AML-193 (cell line): ENCODE data around the gene PSTK.
A peak's percentile ranks its signal among the peaks of the same experiment; 100 is the strongest.

Experiments used
- DNase-seq, 2 experiments: peaks; one replicate each; lab custom pipeline; 2025; lab: John Stamatoyannopoulos, UW

Gene PSTK, protein sequence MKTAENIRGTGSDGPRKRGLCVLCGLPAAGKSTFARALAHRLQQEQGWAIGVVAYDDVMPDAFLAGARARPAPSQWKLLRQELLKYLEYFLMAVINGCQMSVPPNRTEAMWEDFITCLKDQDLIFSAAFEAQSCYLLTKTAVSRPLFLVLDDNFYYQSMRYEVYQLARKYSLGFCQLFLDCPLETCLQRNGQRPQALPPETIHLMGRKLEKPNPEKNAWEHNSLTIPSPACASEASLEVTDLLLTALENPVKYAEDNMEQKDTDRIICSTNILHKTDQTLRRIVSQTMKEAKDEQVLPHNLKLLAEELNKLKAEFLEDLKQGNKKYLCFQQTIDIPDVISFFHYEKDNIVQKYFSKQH

DNA sequence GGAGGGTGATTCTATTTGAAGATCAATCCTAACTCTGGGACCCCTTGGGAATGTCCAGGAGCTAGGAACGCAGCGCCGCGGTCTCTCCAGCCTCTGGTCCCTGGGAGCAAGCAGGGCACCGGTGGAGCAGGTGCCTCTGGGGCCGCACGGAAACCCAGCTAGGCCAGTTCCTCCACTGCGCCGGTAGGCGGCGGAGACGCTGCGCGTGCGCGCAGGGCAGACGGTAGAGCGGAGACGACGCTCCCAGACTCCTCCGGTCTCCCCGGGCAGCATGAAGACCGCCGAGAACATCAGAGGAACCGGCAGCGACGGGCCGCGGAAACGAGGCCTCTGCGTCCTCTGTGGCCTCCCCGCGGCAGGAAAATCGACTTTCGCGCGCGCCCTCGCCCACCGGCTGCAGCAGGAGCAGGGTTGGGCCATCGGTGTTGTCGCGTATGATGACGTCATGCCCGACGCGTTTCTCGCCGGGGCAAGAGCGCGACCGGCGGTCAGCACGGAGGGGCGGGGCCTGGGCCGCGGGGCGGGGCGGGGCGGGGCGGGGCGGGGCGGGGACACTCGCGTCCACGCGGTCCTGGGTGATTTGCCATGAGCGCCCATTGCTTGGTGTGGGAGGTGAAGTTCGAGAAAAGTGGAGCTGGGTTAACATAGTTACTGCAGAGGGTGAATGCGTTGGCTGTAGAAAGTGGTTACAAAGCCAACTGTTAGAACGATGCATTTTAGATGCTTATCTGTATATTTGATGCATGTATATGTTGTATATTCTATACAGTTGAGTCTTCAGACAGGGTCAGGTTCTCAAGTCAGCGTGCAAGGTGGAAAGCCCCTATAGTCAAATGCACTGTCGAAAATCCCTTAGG, at the start of gene PSTK:
Gene PSTK, plus strand, starts transcription at position 193 of the 857 bp plus-strand sequence. Its CDS starts 79 bp downstream, at position 272.
- DNase-seq, result peak; percentile 73 to 75

DNA sequence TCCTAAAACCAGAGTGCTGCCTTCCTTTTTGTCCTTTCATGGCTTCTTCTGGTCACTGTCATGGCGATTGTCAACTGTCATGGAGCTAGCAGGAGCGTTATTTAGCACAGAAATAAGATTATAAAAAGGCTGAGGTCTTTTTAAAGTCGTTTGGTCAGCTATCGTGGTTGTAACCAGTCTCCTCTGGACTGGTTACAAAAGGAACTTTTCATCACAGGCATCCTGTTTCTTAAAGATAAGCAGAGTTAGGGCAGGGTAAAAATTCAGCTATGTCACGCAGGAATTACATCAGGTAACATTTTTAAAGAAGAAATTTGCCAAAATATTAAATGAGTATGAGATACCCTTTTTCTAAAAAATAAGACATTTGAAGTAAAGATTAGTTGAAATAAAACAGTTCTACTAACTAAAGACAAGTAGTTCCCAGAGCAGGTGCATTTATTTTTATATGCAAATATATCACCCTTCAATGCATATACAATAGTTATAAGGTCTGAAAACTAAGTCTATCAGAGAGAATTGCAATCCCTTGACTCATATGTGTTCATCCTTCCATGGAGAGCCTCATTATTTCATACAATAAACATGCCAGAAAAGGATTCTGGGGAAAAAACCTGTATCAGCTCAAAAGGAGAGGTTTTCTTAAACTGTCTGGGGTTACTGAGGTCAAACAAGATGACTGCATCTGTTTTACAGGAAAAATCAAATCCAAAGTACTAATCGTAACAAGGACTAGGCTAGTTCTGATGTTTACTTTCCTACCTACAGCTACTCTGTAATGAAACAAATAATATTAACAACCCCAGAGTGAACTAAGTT, 48.9 kb upstream of the PSTK start:
- DNase-seq, result no peak

DNA sequence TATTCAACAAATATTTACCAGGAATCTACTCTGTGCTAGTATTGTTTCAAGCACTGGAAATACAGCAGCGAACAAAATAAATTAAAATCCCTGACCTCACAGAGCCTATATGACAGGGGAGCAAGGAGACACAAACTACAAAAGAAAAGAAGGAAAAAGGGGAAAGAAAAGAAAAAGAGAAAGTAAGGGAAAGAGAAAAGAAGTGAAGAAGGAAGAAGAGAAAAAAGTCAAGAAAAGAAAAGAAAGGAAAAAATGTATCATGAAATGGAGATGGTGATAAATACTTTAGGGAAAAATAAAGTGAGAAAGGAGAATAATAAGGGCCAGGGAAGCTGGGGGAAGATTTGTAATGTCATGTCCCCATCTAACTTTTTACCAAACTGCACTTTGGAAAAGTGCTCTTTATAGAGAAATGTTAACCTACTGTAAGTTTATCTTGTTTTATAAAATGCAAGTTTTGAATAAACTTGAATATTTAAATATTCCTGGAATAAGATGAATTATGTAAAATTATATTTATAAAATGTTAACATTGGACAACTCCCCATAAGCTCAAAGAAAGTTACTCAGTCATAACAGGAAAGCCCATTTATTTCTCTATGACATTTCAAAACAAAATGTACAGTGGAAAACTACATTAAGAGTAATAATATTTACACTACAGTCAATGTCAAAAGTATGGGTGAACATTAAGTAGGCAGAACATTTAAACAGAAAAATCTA, 40.9 kb upstream of the PSTK start:
- DNase-seq, result no peak

DNA sequence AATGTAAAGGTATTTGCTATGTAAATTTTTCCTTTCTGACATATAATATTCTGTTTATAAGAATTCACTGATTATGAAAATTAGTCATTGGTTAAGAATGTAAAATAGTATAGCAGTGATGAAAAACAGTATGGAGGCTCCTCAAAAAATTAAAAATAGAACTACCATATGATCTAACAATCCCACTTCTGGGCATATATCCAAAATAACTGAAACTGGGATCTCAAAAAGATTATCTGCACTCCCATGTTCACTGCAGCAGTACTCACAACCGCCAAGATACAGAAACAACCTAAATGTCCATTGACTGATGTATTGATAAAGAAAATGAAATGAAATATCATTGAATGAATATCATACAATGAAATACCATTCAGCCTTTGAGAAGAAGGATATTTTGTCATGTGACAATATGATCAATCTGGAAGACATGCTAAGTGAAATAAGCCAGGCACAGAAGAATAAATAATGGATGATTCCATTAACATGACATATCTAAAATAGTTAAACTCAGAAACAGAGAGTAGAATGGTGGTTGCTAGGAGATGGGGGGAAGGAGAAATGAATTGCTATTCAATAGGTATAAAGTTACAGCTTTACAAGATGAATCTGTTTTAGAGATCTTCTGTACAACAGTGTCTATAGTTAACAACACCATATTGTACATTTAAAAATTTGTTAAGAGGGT, 40.2 kb upstream of the PSTK start:
- no peak for DNase-seq

DNA sequence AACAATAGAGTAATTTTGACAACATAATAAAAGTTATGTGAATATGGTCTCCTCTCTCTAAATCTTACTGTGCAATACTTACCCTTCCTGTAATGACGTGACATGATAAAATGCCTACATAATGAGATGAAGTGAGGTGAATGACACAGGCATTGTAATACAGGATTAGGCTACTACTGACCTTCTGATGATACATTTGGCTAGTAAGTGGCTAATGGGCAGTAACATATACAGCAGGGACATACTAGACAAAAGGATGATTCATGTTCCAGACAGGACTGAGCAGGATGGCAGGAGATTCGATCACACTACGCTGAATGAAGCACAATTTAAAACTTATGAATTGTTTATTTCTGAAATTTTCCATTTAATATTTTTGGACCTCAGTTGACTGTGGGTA, 30.9 kb upstream of the PSTK start:
- no peak for DNase-seq

DNA sequence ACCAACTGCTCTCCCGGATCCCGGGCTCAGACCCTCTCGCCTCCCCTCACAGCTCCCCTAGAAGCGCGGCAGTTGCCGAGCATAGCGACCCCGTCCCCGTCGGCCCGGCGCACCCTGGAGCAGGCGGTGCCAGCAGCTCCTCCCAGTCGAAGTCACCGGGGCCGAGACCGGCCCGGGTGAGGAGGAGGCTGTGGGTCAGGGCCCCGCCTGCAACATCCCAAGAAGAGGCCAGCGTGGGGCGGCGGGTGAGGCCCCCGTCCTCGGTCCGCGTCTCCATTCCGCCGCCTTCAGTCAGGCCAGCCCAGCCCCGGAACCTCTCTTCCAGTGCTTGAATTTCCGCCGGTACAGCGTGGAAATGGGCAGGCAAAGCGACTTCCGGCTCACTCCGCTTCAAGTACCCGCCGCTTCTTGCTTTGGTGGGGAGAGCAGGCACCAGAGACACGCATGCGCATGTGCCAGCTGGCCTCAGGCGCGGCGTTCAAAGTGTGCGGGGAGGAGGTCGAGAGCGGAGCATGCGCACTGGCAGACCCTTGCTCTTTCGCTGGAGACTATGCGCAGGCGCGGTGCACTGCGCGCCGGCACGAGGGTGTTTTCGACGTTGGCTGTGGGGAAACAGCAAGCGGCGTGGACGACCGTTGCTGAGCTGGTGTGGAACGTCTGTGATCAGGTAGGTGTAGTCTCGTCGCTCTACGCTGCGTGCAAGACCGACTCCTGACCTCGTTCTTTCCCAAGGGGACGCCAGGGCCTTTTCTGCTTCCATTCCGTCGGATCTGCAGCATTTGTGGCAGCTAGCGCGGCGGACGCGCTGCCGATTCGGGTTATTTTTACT, 26.1 kb upstream of the PSTK start, which contains the start of gene C10orf88:
Gene C10orf88, minus strand, starts transcription at position 326 of the 829 bp plus-strand sequence. Its CDS starts 49 bp downstream, at position 277.
- DNase-seq, result peak; percentile 94 to 96

DNA sequence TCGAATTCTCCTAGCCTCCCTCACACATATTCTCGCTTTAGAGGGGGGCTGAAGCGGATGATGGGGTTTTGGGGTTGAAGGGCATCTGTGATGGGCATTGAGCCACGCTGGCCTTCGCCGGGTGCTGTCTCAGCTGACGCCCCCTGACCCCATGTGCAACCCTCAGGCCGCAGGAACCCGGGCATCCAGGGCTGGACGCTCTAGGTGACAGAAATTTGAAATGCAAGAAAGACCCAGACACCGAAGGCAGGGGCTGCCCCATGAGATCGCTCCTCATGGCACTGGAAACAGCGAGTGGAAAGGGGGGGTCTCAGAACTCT, 25.5 kb upstream of the PSTK start:
- no peak for DNase-seq

DNA sequence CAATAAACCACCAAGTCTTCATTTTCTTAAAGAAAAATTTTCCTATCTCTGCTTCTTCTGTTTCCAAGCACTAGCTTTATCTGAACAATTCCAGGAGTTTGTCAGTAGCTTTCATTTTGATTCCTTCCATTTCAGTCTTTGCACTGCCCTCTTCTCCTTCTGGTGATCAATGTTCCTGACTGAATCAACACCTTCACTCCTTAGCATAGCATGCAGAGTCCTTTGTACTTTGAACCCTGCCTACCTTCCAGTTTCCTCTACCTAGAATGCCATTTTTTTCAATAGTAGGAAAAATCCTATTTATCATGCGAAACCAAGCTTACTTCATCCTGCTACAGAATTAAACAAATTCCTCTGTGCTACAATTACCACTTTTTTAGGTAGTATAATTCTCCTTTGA, 24.3 kb upstream of the PSTK start:
- DNase-seq, result no peak

DNA sequence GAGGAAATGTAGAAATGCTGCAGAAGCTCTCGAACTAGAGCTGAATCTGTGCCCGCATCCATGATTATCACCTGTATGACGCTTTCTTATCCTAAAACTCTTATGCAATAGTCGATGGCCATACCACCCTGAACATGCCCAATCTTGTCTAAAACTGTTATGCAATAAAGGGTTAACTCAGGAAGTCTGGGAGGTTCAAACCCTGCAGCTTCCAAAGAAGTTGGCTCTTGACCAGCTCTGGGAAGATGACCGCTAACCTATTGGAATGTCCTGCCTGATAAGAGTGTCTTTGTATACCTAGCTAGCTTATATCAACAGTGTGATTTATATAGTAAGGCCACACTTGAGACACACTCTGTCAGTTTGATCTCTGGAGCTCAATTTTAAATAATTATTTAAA, 22.7 kb upstream of the PSTK start:
- no peak for DNase-seq

DNA sequence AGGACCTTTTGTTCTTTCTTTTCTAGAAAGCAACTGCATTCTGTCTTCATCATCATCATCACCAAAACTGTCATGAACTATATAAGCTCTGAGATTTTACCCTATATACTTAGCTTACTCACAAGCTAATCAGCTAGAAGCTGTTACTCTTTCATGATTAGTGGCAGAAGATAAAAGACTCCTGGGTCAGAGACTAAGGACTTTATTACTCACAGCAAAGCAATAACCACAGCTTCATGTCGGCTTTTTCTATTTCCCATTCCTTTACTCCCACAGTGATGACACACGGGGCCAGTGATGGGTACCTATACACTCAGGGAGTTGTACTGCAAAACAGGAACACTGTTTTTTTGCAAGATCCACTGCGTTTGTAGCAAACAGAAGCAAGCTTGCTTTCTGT, 17.8 kb upstream of the PSTK start:
- DNase-seq, result no peak

DNA sequence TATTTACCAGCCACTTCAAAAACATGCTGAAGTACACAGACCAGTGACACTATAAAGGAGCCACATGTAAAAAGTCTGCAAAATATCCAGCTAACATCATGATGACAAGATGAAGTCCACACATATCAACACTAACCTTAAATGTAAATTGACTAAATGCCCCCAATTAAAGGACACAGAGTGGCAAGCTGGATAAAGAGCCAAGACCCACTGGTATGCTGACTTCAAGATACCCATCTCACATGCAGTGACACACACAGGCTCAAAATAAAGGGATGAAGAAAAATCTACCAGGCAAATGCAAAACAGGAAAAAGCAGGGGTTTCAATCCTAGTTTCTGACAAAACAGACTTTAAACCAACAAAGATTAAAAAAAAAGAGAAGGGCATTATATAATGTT, 13.3 kb upstream of the PSTK start:
- no peak for DNase-seq

DNA sequence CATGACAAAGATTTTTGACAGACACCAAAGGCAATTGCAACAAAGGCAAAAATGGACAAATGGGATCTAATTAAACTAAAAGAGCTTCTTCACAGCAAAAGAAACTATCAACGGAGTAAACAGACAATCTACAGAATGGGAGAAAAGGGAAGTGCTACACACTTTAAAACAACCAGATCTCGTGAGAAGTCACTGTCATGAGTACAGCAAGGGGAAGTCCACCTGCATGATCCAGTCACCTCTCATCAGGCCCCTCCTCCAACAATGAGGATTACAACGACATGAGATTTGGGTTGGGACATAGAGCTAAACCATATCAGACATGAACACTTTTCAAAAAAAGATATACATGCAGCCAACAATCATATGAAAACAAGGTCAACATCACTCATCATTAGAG, 11.5 kb upstream of the PSTK start:
- DNase-seq, result no peak

DNA sequence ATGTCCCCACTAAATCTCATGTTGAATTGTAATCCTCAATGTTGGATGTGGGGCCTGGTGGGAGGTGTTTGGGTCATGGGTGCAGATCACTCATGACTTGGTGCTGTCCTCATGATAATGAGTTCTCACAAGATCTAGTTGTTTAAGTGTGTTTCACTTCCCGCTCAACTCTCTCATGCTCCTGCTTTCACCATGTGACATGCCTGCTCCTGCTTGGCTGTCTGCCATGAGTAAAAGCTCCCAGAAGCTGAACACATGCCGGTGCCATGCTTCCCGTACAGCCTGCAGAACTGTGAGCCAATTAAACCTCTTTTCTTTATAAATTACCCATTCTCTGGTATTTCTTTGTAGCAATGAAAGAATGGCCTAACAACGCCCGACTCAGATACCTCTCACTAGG, 6.2 kb upstream of the PSTK start:
- DNase-seq, result no peak

DNA sequence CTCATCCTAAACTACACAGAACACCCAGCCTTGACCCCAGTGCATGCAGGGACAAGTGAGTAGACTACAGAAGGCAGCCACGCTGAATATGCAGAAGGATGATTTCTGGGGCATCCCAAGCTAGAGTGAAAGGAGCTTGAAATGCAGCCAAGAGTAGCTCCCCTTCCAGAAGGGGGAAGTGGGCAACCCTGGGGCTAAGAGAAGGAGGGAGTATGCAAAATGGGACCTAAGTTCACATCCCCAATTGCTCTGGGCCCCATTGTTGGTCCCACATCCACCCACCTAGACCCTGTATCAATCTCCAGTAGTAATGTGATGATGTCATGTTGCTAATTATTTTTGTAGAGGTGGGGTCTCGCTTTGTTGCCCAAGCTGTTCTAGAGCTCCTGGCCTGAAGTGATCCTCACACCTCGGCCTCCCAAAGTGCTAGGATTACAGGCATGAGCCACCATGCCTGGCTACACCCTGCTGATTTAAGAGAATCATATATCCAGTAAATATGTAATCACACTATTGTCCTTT, 5.6 kb upstream of the PSTK start:
- DNase-seq, result no peak

DNA sequence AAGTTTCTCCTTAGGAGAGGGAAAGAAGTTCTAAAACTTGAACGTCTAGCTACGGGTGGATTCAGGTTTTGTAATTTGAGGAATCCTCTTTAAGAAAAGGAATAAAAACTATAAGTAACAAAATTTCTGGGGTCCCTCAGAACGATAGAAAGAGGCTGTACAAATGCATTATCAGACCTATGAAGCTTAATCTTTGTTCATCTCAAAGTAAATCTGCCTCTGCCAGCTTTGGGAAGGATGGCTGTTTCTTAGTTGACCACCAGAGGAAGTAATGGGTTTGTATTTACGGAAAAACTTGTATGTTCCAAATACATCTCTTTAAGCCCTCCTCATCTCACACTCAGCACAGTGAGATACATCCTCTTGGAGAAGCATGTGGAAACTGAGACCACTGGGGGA, 864 bp downstream of the PSTK start:
- DNase-seq, result peak; percentile 25 to 26

DNA sequence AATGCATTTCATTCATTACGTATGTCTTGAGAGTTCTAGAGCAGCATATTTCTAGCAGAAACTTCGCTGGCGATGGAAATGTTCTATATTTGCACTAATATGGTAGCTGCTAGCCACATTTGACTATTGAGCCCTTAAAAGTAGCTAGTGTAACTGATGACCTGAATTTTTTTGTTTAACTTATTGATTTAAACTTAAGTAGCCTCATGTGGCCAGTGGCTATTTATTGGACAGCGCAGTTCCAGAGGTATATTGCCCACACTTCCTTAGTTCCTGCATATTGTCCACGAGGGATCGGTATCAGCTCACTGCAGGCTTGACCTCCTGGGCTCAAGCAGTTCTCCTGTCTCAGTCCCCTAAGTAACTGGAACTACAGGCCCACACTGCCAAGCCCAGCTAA, 3.7 kb downstream of the PSTK start:
- DNase-seq, result no peak

DNA sequence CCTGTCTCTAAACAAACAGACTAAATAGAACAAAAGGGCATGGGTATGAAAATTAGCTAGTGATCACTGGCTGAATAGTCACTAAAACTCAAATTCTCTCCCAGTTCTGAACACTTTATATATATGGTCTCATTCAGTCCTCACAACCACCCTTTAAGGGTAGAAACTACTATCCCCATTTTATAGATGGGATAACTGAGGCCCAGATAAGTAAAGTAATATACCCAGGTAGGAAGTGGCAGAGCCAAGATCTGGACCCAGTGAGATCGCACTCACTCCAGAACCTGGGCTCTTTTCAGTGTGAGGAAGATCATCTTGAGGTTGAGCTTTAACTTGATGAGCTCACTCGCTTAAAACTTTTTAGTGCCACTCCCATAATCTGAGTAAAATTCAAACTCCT, 4.5 kb downstream of the PSTK start:
- DNase-seq, result no peak

DNA sequence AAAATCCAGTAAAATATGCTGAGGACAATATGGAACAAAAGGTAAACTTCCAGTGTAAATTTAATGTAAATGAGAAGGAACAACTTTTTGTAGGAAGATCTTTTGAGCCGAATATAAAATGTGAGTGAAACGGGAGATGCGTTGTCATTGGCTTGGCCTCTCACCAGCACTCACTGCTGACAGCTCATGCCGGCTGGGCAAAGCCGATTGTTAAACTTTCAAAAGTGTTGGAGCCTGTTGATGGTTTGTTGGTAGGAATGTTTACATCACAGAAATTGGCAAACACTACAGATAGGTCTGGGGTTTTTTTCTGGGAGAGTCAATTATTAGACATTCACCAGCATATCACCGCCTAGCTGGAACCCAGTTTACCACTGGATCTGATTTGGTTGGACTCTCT, 6.1 kb downstream of the PSTK start:
- no peak for DNase-seq

DNA sequence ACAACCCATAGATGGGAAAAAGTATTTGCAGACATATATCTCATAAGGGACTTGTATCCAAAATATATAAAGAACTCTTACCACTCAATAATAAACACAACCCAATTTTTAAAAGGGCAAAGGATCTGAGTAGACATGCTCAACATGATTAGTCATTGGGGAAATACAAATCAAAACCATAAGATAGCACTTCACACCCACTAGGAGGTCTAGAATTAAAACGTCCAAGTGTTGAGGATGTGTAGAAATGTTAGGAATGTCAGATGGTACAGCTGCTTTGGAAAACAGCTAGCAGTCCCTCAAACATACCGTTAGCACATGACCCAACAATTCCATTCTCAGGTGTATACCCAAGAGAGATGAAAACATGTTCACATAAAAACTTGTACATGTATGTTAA, 8.3 kb downstream of the PSTK start:
- no peak for DNase-seq

DNA sequence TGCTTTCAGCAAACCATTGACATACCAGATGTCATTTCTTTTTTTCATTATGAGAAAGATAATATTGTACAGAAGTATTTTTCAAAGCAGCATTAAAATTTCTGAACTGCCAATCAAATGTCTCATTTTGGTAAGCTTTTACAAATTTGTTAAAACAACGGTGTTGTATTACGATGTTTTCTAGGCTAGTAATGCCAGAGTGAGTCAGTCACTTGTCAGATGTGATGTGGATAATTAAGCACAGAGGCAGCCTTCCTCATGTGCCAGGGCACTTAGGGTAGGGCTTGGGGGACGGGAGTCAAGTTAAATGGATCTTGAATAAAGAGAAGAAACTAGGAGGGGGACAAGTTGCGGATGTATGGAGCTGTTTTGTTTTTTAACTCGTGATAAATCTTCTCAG, 10.1 kb downstream of the PSTK start:
- DNase-seq, result no peak
